GM19397 (cell line): ENCODE measurements around the gene MRC1.

Experiments
- ATAC-seq: cut with Tn5 transposase; IDR thresholded peaks from one replicate; pipeline ENCODE4 v1.9.1; 2021; ENCODE audit warnings: mild to moderate bottlenecking, moderate library complexity; ENCODE audit not compliant: unreplicated experiment

The MRC1 gene

GRCh38 chr10:17842641-17843040 is 33.5 kb downstream of the MRC1 start:
- ATAC-seq, result no peak

GRCh38 chr10:17847585-17848296 is 38.6 kb downstream of the MRC1 start:
- ATAC-seq, result no peak

GRCh38 chr10:17848646-17849045 is 39.5 kb downstream of the MRC1 start:
- ATAC-seq, result no peak

GRCh38 chr10:17850501-17850900 is 41.4 kb downstream of the MRC1 start:
- ATAC-seq, result no peak

GRCh38 chr10:17851611-17852010 is 42.5 kb downstream of the MRC1 start:
- no peak for ATAC-seq

GRCh38 chr10:17854044-17854652 is 45.0 kb downstream of the MRC1 start:
- no peak for ATAC-seq

- ATAC-seq, result no peak
Observed at GRCh38 chr10:17857040-17857439, 47.9 kb downstream of the MRC1 start.

- ATAC-seq, result no peak
Observed at GRCh38 chr10:17859492-17860156, 50.5 kb downstream of the MRC1 start.

- no peak for ATAC-seq
Observed at GRCh38 chr10:17861760-17862159, 52.6 kb downstream of the MRC1 start.

GRCh38 chr10:17865351-17865750 is 56.2 kb downstream of the MRC1 start:
- no peak for ATAC-seq

- ATAC-seq, result no peak
Observed at GRCh38 chr10:17866346-17866745, 57.2 kb downstream of the MRC1 start.

GRCh38 chr10:17867056-17867455 is 57.9 kb downstream of the MRC1 start:
- ATAC-seq, result no peak

- no peak for ATAC-seq
Observed at GRCh38 chr10:17871036-17871435, 61.9 kb downstream of the MRC1 start.

- no peak for ATAC-seq
Observed at GRCh38 chr10:17872191-17873091, 63.3 kb downstream of the MRC1 start.

- no peak for ATAC-seq
Observed at GRCh38 chr10:17873946-17874345, 64.8 kb downstream of the MRC1 start.

- no peak for ATAC-seq
Observed at GRCh38 chr10:17877121-17877520, 68.0 kb downstream of the MRC1 start.

- ATAC-seq, result no peak
Observed at GRCh38 chr10:17878896-17879295, 69.7 kb downstream of the MRC1 start.

GRCh38 chr10:17880601-17881000 is 71.5 kb downstream of the MRC1 start:
- no peak for ATAC-seq

GRCh38 chr10:17882557-17882956 is 73.4 kb downstream of the MRC1 start:
- no peak for ATAC-seq

- ATAC-seq, result no peak
Observed at GRCh38 chr10:17883621-17884020, 74.5 kb downstream of the MRC1 start.

GRCh38 chr10:17888189-17888588 is 79.0 kb downstream of the MRC1 start:
- no peak for ATAC-seq
